Mucosa of gallbladder (tissue), 1 donor: ENCODE data around the gene YBX3. TPM values are rescaled to one million over a fixed set of nuclear protein-coding genes. Genes with fewer than 3 reads are reported as not detected.
A peak's percentile ranks its signal among the peaks of the same experiment; 100 is the strongest.
"Not testable (repeated sequence)": the region's sequence is repeated elsewhere in the genome, so short reads cannot be mapped to it uniquely, and the experiment has no call there.

Source experiments
- DNase-seq: peaks from one replicate; pipeline ENCODE4 v3.0.0-alpha.2; 2020; ENCODE audit warnings: low spot score
- total RNA-seq: library from RNA; stranded (reverse); gene quantifications from one replicate; pipeline ENCODE4 v1.2.1, GENCODE V29; 2021
- donor health status: DM: no; HTN: no; CAD: no.

YBX3 gene
- 159 TPM for total RNA-seq

GRCh38 chr12:10722905-10723746, at the start of gene YBX3:
Gene YBX3, minus strand, starts transcription at chr12:10723323. Its CDS starts 212 bp downstream, at chr12:10723111.
- peak; percentile 85 for DNase-seq

- DNase-seq, result no peak
These were observed 48.1 kb upstream of the YBX3 start for GRCh38 chr12:10771132-10771733.

- no peak for DNase-seq
These were observed 36.5 kb upstream of the YBX3 start for GRCh38 chr12:10759657-10760056.

GRCh38 chr12:10756194-10756593, 33.1 kb upstream of the YBX3 start:
- no peak for DNase-seq

- no peak for DNase-seq
These were observed 29.9 kb upstream of the YBX3 start for GRCh38 chr12:10753059-10753458.

- DNase-seq, result no peak
These were observed 27.2 kb upstream of the YBX3 start for GRCh38 chr12:10750385-10750727.

- peak; percentile 84 for DNase-seq
These were observed 26.7 kb upstream of the YBX3 start for GRCh38 chr12:10749700-10750384.

- DNase-seq, result no peak
These were observed 24.6 kb upstream of the YBX3 start for GRCh38 chr12:10747730-10748129.

GRCh38 chr12:10743420-10743819, 20.3 kb upstream of the YBX3 start:
- DNase-seq, result not testable (repeated sequence)

- DNase-seq, result no peak
These were observed 18.7 kb upstream of the YBX3 start for GRCh38 chr12:10741845-10742244.

GRCh38 chr12:10740182-10740581, 17.1 kb upstream of the YBX3 start:
- no peak for DNase-seq

- DNase-seq, result no peak
These were observed 16.3 kb upstream of the YBX3 start for GRCh38 chr12:10739157-10740118.

- no peak for DNase-seq
These were observed 14.1 kb upstream of the YBX3 start for GRCh38 chr12:10737249-10737648.

GRCh38 chr12:10736463-10736862, 13.3 kb upstream of the YBX3 start:
- no peak for DNase-seq

- no peak for DNase-seq
These were observed 12.3 kb upstream of the YBX3 start for GRCh38 chr12:10735428-10735827.

- no peak for DNase-seq
These were observed 9.4 kb upstream of the YBX3 start for GRCh38 chr12:10732549-10732948.

GRCh38 chr12:10732066-10732465, 8.9 kb upstream of the YBX3 start:
- no peak for DNase-seq

GRCh38 chr12:10730559-10730958, 7.4 kb upstream of the YBX3 start:
- DNase-seq, result no peak

GRCh38 chr12:10728091-10728490, 5.0 kb upstream of the YBX3 start:
- no peak for DNase-seq

- DNase-seq, result no peak
These were observed 3.8 kb upstream of the YBX3 start for GRCh38 chr12:10726945-10727344.

- no peak for DNase-seq
These were observed 1.9 kb upstream of the YBX3 start for GRCh38 chr12:10725003-10725402.

GRCh38 chr12:10722502-10722904, 620 bp downstream of the YBX3 start:
- DNase-seq, result peak; percentile 35
